Activated T-cell treated with anti-CD3 and anti-CD28 coated beads for 48 hours (primary cell): ENCODE results near the gene COQ8B.
"Not testable (repeated sequence)": the region's sequence is repeated elsewhere in the genome, so short reads cannot be mapped to it uniquely, and the experiment has no call there.

Experiments used
- DNase-seq: peaks from one replicate; pipeline ENCODE4 v3.0.0-alpha.2; 2020; ENCODE audit warnings: low read depth

Gene COQ8B

DNA sequence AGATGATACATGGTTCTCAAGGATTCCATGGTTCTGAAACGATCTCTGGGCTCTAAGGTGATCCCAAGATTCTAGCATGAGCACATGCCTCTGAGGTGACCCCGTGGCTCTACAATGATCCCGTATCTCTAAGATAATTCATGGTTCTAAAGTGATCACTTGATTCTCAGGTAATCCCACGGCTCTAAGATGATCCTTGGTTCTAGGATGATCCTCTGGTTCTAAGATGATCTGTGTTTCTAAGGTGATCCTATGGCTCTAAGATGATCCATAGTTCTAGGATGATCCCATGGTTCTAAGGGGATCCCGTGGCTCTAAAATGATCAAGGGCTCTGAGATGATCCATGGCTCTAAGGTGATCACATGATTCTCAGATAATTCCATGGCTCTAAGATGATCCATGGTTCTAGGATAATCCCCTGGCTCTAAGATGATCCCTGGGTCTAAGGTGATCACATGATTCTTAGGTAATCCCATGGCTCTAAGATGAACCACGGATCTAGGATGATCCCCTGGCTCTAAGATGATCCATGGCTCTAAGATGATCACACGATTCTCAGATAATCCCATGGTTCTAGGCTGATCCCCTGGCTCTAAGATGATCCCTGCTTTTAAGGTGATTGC is 47.6 kb downstream of the COQ8B start:
- no peak for DNase-seq

DNA sequence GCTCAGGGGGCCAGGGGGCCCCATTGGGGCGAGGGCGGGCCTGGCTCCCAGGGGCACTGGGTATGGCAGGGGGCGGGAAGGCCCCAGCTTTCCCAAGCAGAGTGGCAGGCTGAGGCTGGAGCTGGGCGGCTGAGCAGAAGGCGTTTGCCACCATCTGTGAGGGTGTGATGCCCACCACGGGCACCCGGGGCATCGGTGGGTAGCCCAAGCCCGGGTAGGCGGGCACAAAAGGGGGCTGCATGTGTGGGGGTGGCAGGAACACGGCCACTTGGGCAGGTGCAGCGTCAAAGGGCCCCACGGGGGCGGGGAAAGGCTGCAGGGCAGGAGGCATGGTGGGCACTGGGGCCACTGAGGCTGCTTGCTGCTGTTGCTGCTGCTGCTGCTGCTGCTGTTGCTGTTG is 49.1 kb downstream of the COQ8B start:
- no peak for DNase-seq

DNA sequence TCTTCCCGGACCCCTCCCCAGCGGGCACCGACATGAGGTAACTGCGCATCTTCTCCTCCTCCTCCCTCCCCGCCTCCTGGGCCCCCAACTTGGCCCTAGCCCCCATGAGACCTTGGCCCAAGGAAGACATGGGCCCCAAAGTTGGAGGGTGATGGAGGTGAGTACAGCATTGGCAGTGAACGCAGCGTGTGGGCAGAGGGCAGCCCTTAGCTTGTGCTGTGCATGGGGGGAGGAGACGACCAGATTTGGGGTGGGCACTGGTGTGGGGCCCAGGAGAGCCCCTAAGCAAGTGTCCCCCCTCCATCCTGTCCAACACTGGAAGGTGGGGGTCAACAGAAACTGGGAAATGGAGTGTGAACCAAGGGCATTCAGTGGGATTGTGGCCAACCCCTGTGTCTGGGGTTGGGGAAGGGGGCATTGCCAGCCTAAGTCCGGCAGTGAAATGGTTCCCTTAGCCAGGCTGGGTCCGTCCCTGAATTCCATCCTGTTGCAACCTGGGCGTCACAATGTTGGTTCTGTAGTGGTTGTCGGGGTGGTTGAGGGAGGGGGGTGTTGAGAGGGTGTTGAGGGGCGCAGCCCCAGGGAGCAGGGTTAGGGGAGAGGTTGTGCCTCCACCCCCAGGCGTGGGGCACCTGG is 49.8 kb downstream of the COQ8B start:
- DNase-seq: no peak

DNA sequence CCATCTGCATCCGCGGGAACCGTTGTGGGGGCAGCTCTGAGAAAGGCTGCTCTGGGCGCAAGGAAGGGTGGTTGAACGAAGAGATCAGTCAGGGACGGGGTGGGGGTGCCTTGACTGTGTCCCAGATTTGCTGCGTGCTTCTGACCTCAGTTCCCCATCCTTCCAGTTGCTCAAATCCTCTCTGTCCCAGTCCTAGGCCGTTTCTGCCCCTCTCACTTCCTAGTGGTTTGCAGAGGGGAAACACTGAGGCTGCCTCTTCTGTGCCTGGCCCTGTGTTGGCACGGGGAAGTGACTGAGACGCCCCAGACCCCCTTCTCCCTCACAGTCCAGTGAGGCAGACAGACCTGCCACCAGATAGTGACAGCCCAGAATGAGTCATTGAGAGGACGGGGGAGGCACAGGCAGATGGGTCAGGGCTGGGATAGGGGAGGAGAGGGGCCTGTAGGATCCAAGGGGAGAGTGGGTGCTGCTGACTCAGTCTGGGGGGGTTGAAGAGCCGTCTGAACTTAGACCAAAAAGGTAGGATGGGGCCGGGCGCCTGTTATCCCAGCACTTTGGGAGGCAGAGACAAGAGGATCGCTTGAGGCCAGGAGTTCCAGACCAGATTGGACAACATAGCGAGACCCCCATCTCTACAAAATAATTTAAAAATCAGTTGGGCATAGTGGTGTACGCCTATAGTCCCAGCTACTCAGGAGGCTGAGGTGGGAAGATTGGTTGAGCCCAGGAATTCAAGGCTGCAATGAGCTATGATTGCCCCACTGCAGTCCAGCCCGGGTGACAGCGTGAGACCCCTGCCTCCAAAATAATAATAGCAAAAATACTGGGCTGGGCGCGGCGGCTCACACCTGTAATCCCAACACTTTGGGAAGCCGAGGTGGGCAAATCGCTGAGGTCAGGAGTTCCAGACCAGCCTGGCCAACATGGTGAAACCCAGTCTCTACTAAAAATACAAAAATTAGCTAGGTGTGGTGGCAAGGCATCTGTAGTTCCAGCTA is 52.7 kb downstream of the COQ8B start:
- peak; percentile 4 for DNase-seq

DNA sequence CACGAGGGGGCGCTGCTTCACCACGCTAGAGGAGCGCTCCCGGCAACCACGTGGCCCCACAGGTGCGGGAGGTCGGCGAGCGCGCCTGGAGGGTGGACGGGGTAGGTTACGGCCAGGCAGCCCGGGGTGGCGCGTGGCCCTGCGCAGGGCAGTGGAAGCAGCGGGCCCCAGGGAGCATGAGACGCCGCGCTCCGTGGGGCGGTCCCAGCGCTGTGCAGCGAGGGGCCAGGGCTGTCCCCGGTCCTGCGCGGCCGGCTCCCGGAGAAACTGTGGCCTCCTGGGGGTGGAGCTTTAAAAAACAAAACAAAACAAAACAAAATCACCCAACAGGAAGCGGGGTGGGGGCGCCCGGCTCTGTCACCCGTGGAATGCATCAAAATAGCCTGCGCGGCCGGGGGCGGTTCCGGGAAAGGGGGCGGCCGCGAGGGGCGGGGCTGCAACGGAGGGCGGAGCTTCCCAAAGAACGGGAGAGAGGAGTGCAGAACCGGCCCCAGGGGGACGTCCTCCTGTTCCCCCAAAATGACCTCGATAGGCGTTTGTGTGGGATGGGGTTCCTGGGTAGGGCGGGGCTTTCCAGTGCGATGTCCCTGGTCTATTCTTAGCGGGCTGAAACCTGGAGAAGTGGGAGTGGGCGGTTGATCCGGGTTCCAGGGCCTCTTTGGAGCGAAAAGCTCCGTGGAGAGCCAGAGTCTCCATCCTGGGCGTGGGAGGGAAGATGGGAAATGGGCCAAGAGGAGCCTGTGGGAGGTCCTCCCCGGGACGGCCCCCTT is 53.6 kb downstream of the COQ8B start:
- DNase-seq: peak; percentile 91

DNA sequence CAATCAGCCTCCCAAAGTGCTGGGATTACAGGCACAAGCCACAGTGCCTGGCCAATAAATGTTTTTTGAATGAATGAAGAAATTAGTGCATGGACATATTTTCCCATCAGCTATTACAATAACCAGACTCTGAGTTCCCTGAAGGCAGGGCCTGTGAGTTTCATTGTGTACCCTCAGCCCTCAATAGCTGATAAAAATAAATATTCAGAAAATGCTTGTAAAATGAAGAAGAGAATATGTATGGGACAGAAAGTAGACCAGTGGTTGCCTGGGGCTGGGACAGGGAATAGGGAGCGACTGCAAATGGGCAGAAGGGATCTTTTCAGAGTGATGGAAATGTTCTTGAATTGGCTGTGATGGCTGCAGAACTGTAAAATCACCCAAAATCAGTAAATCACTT is 55.1 kb downstream of the COQ8B start:
- no peak for DNase-seq

DNA sequence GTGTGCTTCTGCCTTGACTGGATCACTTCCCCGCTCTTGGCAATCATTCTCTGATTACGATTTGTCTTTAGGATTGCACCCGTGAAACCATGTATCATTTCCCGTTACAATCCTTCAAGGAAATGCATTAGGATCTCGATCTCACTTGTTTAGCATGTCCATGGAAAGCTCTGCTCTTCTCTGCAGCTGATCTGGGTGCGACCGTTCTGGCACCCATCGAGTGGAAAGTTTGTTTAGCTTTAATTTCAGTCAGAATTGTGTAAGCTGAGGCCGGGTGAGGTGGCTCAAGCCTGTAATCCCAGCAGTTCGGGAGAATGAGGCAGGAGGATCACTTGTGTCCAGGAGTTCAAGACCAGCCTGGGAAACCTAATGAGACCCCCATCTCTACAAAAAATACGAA is 57.1 kb downstream of the COQ8B start:
- DNase-seq: no peak

DNA sequence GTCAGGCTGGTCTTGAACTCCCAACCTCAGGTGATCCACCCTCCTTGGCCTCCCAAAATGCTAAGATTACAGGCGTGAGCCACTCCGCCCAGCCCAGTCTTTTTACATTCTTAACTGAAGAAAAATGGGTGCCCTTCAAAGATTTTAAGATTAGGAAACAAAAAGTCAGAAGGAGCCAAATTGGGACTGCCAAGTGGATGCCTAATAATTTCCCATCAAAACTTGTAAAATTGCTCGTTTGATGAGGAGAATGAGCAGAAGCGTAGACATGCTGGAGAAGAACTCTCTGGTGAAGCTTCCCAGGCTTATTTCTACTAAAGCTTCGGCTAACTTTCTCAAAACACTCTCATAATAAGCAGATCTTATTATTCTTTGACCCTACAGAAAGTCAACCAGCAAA is 57.6 kb downstream of the COQ8B start:
- no peak for DNase-seq

DNA sequence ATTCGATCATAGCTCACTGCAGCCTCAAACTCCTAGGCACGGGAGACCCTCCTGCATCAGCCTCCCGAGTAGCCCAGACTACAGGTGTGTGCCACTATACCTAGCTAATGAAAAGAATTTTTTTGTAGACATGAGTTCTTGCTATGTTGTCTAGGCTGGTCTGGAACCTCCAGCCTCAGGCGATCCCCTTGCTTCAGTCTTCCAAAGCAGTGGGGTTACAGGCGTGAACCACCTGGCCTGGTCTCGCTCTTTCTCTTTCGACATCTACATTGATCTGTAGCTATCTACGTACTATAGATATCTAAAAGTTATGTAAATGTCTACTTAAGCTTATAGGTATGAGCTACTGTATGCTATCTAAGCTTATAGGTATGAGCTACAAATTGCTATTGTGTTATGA is 58.7 kb downstream of the COQ8B start:
- DNase-seq: no peak

DNA sequence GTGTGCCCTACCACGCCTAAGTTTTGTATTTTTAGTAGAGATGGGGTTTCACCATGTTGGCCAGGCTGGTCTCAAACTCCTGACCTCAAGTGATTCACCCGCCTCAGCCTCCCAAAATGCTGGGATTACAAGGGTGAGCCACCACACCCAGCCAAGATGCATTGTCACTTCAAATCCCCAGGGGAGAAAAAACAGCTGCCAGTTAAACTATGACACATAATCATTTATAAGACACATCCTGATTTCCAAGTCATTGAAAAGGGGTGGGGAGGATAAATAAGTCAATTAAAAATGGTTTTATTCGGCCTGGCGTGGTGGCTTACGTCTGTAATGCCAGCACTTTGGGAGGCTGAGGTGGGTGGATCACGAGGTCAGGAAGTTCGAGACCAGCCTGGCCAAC is 61.0 kb downstream of the COQ8B start:
- DNase-seq: not testable (repeated sequence)

DNA sequence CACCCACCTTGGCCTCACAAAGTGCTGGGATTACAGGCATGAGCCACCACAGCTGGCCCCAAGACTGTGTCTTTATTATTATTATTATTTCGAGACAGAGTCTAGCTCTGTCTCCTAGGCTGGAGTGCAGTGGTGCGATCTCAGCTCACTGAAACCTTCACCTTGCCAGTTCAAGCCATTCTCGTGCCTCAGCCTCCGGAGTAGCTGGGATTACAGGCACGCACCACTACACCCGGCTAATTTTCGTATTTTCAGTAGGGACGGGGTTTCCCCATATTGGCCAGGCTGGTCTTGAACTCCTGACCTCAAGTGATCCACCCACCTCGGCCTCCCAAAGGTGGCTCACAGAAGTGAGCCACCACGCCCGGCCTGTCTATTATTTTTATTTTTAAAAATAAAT is 64.4 kb downstream of the COQ8B start:
- not testable (repeated sequence) for DNase-seq

DNA sequence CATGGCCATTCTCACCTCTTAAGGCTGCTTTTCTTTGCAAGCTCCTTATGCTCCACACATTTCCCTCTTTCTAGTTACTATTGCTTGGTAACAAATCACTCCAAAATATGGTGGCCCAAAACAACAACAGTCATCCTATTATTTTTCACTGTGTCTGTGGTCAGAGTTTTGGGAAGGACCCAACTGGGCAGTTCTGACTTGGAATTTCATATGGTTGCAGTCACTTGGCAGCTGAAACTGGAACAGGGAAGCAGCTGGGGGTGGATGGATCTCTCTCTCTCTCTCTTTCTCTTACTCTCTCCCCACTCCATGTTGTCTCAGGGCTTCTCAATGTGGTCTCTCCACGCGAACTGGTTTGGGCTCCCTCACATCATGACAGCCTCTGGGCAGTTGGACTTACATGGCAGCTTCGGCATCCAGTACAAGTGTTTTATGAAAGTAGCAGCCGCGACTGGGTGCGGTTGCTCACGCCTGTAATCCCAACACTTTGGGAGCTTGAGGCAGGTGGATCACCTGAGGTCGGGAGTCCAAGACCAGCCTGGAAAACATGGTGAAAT is 65.9 kb downstream of the COQ8B start:
- no peak for DNase-seq

DNA sequence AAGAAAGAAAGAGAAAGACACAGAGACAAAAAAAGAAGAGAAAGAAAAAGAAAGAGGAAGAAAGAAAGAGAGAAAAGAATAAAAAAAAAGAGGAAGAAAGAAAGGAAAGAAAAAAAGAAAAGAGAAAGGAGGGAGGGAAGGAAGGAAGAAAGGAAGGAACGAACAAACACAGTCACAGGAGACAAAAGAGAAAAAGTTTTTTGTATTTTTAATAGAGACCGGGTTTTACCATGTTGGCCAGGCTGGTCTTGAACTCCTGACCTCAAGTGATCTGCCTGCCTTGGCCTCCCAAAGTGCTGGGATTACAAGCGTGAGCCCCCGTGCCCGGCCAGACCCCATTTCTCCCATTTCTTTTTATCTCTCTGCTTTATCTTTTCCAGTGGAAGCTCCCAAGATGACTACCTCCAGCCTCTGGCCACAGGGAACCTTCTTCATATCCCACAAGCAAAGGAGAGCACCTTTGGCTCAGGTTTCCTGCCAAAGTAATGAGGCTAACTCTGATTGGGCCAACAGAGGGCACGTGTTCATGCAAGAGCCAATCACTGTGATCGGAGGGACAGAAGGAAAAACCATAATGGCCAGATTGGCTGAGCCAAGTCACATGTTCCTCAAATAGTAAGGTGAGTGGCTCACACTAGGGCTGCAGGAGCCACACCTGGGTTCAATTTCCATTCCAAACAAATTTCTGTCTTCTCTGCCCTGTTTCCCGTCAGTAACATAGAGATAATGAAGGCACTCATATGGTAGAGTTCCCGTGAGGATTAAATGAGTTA is 66.6 kb downstream of the COQ8B start:
- not testable (repeated sequence) for DNase-seq

DNA sequence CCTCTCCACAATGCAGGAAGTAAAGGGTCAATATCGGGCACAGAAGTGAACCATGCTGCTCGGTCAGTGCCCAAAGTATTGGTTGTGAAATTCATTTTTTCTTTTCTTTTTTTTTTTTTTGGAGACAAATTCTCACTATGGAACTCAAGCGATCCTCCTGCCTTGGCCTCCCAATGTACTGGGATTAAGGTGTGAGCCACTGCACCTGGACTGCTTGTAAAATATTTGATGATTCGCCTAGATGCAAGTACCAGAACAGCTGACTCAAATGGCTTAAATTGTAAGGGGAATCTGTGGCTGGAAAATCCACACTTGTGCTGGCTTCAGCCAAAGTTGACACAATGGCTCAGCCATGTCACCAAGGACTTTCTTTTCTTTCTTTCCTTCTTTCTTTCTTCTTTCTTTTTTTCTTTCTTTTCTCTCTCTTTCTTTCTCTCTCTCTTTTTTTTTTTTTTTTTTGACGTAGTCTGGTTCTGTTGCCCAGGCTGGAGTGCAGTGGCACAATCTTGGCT is 69.9 kb downstream of the COQ8B start:
- no peak for DNase-seq

DNA sequence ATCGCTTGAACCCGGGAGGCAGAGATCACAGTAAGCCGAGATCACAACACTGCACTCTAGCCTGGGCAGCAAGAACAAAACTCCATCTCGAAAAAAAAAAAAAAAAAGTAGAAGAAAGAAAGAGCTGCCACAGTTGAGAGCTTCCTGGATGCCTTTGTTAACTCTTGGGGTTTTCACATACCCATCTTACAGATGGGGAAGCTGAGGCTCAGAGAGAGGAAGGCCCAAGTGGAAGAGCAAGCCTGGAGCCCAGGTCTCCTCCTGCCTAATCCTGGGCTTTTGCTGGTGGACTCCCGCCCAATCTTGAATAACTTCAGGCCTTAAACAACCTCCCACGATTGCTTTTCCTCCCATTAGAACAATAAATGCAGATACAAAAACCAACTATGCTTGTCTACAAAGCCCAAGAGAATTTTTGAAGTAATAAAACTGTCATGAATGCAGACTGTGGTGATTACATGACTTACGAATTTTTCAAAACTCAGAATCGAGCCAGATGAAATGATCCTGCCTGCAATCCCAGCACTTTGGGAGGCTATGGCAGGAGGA is 73.9 kb downstream of the COQ8B start:
- no peak for DNase-seq

DNA sequence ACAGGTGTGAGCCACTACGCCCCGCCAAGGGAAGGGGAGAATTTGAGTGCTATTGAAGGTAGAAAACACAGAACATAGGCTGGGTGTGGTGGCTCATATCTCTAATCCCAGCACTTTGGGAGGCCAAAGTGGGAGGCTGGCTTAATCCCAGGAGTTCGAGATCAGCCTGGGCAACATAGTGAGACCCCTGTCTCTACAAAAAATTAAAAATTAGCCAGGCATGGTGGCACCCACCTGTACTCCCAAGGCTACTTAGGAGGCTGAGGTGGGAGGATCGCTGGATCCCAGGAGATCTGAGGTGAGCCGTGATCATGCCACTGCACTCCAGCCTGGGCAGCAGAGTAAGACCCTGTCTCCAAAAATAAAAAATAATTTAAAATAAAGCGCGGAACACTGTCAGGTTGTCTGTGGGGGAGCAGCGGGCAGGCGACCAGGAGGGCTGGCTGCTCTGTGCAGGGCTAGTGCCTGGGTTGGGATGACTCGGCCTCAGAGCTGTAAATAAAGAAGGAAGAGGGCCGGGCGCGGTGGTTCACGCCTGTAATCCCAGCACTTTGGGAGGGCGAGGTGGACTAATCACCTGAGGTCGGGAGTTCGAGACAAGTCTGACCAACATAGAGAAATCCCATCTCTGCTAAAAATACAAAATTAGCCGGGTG is 74.5 kb downstream of the COQ8B start:
- no peak for DNase-seq
